Measurements from ENCODE around the gene TPCN2. TPM values are rescaled to one million over a fixed set of nuclear protein-coding genes. Genes with fewer than 3 reads are reported as not detected.
"Not testable (repeated sequence)": the region's sequence is repeated elsewhere in the genome, so short reads cannot be mapped to it uniquely, and the experiment has no call there.

TPCN2 gene
- total RNA-seq, 2 donors from 2014 or later: 11.7 to 17.8 TPM

DNA sequence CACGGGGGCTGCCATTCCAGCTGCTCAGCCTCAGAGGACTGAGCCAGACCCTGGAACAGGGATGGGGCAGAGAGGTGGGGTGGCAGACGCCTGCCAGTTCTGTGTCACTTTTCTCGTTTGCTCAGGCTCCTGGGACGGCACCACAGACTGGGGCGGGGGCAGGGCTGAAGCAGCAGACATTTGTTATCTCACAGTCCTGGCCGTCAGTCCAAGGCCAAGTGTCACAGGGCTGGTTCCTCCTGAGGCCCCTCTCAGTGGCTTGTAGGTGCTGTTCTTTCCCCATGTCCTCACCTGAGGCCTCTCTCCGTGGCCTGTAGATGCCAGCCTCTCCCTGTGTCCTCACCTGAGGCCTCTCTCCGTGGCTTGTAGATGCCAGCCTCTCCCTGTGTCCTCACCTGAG lies 24.7 kb downstream of the TPCN2 start:
- H3K27me3 Mint-ChIP-seq (ENCODE audit: low read depth): no peaks in the 10 kb centered on the region
- no peak for ATAC-seq (replicated peaks in 1 of 2)
- no peak for DNase-seq
- no peaks in the 10 kb centered on the region for H3K9me3 Mint-ChIP-seq
- no peaks in the 10 kb centered on the region for H3K4me1 Mint-ChIP-seq (ENCODE audit: low read depth)
- no peak overlapping the region for H3K4me3 Mint-ChIP-seq
- H3K36me3 Mint-ChIP-seq (ENCODE audit: insufficient read depth in 2 of 2): peaks cover 0 to 1% of the 10 kb centered on the region in 2 donors
- H3K27ac Mint-ChIP-seq: no peak overlapping the region

- ATAC-seq (replicated peaks in 1 of 2): no peak
- Mint-ChIP-seq H3K4me1 (ENCODE audit: low read depth) (no peaks in the 10 kb centered on the region), H3K27ac (no peak overlapping the region), H3K27me3 (ENCODE audit: low read depth) (no peaks in the 10 kb centered on the region), H3K4me3 (no peak overlapping the region), H3K9me3 (no peaks in the 10 kb centered on the region), H3K36me3 (ENCODE audit: insufficient read depth in 2 of 2) (peaks cover 0 to 1% of the 10 kb centered on the region in 2 donors)
- DNase-seq: no peak
These were observed 25.8 kb downstream of the TPCN2 start for GRCh38 chr11:69074375-69075140.

GRCh38 chr11:69075421-69076128 lies 26.8 kb downstream of the TPCN2 start:
- DNase-seq (no peak), ATAC-seq (replicated peaks in 1 of 2) (no peak)
- H3K36me3 Mint-ChIP-seq (ENCODE audit: insufficient read depth in 2 of 2): no peaks in the 10 kb centered on the region
- H3K27me3 Mint-ChIP-seq (ENCODE audit: low read depth): no peaks in the 10 kb centered on the region
- H3K4me3 Mint-ChIP-seq: no peak overlapping the region
- no peaks in the 10 kb centered on the region for H3K9me3 Mint-ChIP-seq
- H3K27ac Mint-ChIP-seq: no peak overlapping the region
- H3K4me1 Mint-ChIP-seq (ENCODE audit: low read depth): peaks cover 6% of the 10 kb centered on the region

GRCh38 chr11:69076129-69076791 lies 27.5 kb downstream of the TPCN2 start:
- Mint-ChIP-seq H3K9me3 (no peaks in the 10 kb centered on the region), H3K27ac (no peak overlapping the region), H3K4me1 (ENCODE audit: low read depth) (peaks cover 7% of the 10 kb centered on the region), H3K36me3 (ENCODE audit: insufficient read depth in 2 of 2) (no peaks in the 10 kb centered on the region), H3K27me3 (ENCODE audit: low read depth) (no peaks in the 10 kb centered on the region), H3K4me3 (no peak overlapping the region)
- DNase-seq (no peak), ATAC-seq (replicated peaks in 1 of 2) (no peak)

DNA sequence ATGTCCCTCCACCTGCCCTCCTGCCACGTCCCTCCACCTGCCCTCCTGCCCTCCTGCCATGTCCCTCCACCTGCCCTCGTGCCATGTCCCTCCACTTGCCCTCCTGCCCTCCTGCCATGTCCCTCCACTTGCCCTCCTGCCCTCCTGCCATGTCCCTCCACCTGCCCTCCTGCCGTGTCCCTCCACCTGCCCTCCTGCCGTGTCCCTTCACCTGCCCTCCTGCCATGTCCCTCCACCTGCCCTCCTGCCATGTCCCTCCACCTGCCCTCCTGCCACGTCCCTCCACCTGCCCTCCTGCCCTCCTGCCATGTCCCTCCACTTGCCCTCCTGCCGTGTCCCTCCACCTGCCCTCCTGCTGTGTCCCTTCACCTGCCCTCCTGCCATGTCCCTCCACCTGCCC lies 28.2 kb downstream of the TPCN2 start:
- not testable (repeated sequence) for H3K4me3 Mint-ChIP-seq; H3K27ac Mint-ChIP-seq; ATAC-seq (replicated peaks in 1 of 2); H3K9me3 Mint-ChIP-seq; DNase-seq; H3K4me1 Mint-ChIP-seq (ENCODE audit: low read depth); H3K36me3 Mint-ChIP-seq (ENCODE audit: insufficient read depth in 2 of 2); H3K27me3 Mint-ChIP-seq (ENCODE audit: low read depth)

GRCh38 chr11:69078508-69078907 lies 29.8 kb downstream of the TPCN2 start:
- Mint-ChIP-seq H3K4me3 (no peak overlapping the region), H3K9me3 (no peaks in the 10 kb centered on the region), H3K4me1 (ENCODE audit: low read depth) (peaks cover 7% of the 10 kb centered on the region), H3K27me3 (ENCODE audit: low read depth) (no peaks in the 10 kb centered on the region), H3K27ac (no peak overlapping the region), H3K36me3 (ENCODE audit: insufficient read depth in 2 of 2) (no peaks in the 10 kb centered on the region)
- DNase-seq (no peak), ATAC-seq (replicated peaks in 1 of 2) (no peak)

DNA sequence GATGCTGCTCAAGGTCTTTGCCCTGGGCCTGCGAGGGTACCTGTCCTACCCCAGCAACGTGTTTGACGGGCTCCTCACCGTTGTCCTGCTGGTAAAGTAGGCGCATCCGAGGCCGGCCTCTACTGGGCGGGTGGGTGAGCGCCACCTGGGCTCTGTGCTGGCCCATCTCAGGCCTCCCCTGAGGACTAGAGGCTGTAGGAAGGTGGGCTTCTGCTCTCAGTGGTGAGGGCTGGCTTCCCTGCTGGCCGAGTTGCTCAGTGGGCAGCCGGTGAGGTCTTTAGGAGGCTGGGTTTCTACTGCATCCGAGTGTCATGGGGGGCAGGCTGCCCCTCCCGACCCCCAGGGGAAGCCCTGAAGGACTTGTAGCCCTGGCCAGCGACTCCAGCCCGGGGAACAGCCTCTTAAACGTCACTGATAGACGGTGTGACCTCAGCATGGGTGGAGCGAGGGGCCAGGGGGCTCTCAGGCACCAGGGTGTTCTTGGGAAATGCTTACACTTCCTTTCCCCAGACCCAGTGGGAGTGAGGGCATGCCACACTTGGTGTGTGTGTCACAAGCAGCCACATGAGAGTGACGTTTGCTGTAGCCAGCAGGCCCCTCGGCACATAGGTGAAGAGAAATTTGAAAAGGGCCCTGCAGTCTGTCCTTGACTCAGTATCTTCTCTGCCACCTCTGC lies 30.3 kb downstream of the TPCN2 start:
- Mint-ChIP-seq H3K4me3 (no peak overlapping the region), H3K9me3 (no peaks in the 10 kb centered on the region), H3K27me3 (ENCODE audit: low read depth) (no peaks in the 10 kb centered on the region), H3K4me1 (ENCODE audit: low read depth) (peaks cover 7% of the 10 kb centered on the region), H3K36me3 (ENCODE audit: insufficient read depth in 2 of 2) (no peaks in the 10 kb centered on the region), H3K27ac (no peak overlapping the region)
- DNase-seq (no peak), ATAC-seq (replicated peaks in 1 of 2) (no peak)

- Mint-ChIP-seq H3K9me3 (no peaks in the 10 kb centered on the region), H3K4me3 (no peak overlapping the region), H3K4me1 (ENCODE audit: low read depth) (peaks cover 7% of the 10 kb centered on the region), H3K27me3 (ENCODE audit: low read depth) (no peaks in the 10 kb centered on the region), H3K27ac (no peak overlapping the region), H3K36me3 (ENCODE audit: insufficient read depth in 2 of 2) (no peaks in the 10 kb centered on the region)
- ATAC-seq (replicated peaks in 1 of 2) (no peak), DNase-seq (no peak)
These were observed 31.0 kb downstream of the TPCN2 start for GRCh38 chr11:69079661-69080256.

DNA sequence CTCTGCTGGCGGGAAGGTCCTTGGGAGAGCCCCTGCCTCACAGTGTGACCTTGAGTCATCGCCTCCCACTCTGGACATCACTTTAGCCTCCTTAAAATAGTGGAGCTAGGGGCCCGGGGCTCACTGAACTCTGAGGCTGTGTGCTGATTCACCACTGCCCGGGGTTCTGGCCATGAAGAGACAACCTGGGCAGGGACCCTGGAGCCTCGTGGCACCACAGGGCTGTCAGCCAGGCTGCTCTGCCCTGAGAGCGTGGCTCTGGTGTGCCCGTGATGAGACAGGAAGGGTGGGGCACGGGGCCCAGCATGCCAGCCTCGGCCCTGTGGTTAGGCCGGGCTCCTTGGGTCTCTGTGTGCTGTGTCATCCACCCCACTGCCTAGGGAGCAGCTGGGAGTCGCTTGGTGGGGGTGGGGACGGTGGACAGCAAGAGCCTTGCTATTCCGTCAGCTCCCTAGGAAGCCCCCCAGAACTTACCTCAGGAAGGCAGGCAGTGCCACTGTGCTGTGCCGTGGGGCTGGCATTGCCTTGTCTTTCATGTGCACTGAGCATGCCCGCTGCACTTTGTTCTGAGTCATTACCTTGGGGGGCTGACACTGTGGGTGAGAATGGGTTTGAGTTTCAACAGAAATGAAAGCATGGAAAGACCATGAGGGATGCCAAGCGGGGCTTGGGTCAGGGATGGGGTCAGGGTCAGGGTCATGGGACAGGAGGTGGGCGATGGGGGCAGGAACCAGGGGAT lies 31.7 kb downstream of the TPCN2 start:
- ATAC-seq (replicated peaks in 1 of 2) (peak; percentile 47 to 70), DNase-seq (no peak)
- no peaks in the 10 kb centered on the region for H3K36me3 Mint-ChIP-seq (ENCODE audit: insufficient read depth in 2 of 2)
- H3K9me3 Mint-ChIP-seq: no peaks in the 10 kb centered on the region
- H3K27ac Mint-ChIP-seq: peak overlapping the region; percentile 15
- H3K4me1 Mint-ChIP-seq (ENCODE audit: low read depth): peaks cover 7% of the 10 kb centered on the region
- H3K4me3 Mint-ChIP-seq: no peak overlapping the region
- no peaks in the 10 kb centered on the region for H3K27me3 Mint-ChIP-seq (ENCODE audit: low read depth)

DNA sequence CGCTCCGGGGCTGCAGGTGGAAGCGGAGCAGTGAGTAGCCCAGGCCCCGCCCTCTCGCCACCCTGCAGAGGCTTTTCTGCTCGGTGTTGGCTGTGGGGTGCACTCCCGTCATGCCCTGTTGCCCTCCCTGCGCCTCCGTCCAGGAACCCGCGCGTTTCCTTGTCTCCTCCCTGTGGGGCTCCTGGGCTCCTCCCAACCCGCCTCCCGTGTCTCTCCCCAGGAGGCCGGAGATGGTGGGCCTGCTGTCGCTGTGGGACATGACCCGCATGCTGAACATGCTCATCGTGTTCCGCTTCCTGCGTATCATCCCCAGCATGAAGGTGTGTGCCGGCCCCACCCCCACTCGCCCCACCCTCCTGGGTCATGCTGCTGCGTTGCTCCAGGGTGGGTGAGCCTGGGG lies 32.4 kb downstream of the TPCN2 start:
- Mint-ChIP-seq H3K27ac (no peak overlapping the region), H3K36me3 (ENCODE audit: insufficient read depth in 2 of 2) (no peaks in the 10 kb centered on the region), H3K27me3 (ENCODE audit: low read depth) (no peaks in the 10 kb centered on the region), H3K4me3 (no peak overlapping the region), H3K4me1 (ENCODE audit: low read depth) (peaks cover 7% of the 10 kb centered on the region), H3K9me3 (no peaks in the 10 kb centered on the region)
- ATAC-seq (replicated peaks in 1 of 2) (no peak), DNase-seq (no peak)

- Mint-ChIP-seq H3K9me3 (no peaks in the 10 kb centered on the region), H3K4me3 (no peak overlapping the region), H3K27ac (no peak overlapping the region), H3K4me1 (ENCODE audit: low read depth) (peaks cover 7% of the 10 kb centered on the region), H3K36me3 (ENCODE audit: insufficient read depth in 2 of 2) (no peaks in the 10 kb centered on the region), H3K27me3 (ENCODE audit: low read depth) (no peaks in the 10 kb centered on the region)
- ATAC-seq (replicated peaks in 1 of 2) (no peak), DNase-seq (no peak)
These were observed 35.0 kb downstream of the TPCN2 start for GRCh38 chr11:69083531-69084247.

GRCh38 chr11:69084371-69084770 lies 35.6 kb downstream of the TPCN2 start:
- DNase-seq (no peak), ATAC-seq (replicated peaks in 1 of 2) (no peak)
- H3K36me3 Mint-ChIP-seq (ENCODE audit: insufficient read depth in 2 of 2): no peaks in the 10 kb centered on the region
- H3K4me1 Mint-ChIP-seq (ENCODE audit: low read depth): peaks cover 7% of the 10 kb centered on the region
- H3K9me3 Mint-ChIP-seq: no peaks in the 10 kb centered on the region
- no peak overlapping the region for H3K27ac Mint-ChIP-seq
- H3K27me3 Mint-ChIP-seq (ENCODE audit: low read depth): no peaks in the 10 kb centered on the region
- no peak overlapping the region for H3K4me3 Mint-ChIP-seq

Data from activated T-cell treated with anti-CD3 and anti-CD28 coated beads, Interleukin-2, amount 50 U/mL, for 72 hours (primary cell).